Measurements from ENCODE around the gene MAGEA11.
"Not testable (repeated sequence)": the region's sequence is repeated elsewhere in the genome, so short reads cannot be mapped to it uniquely, and the experiment has no call there.

Gene MAGEA11

DNA sequence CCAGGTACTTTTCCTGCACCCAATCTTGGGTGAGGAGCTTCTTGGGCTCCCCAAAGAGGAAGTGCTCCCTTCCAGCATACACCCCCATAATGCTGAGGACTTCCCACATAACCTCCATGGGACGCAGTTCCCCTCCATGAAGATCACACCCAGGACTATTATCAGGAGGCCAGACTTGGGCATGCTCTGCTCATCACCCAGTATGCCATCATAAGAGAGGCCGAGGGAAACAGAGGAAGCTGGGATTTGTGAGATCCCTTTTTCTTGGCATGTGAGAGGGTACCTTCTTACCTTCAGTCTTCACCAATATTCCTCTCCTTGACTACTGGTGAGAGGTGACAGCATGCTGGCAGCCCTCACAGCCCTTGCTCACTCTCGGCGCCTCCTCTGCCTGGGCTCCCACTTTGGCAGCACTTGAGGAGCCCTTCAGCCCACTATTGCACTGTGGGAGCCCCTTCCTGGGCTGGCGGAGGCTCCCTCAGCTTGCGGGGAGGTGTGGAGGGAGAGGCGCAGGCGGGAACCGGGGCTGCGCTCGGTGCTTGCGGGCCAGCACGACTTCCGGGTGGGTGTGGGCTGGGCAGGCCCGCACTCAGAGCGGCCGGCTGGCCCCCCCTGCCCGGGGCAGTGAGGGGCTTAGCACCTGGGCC lies 46.3 kb downstream of the MAGEA11 start:
- TF ChIP-seq Cebpa-rat (IDR thresholded peaks at IDR 0.05), result no peak
- H3K4me3 ChIP-seq, result no peak overlapping the region
- H4K20me1 ChIP-seq, result no peaks in the 10 kb centered on the region
- H3K27ac ChIP-seq, result no peak overlapping the region
- no peaks in the 10 kb centered on the region for H3K36me3 ChIP-seq
- H3K4me2 ChIP-seq, result no peak overlapping the region
- no peaks in the 10 kb centered on the region for H3K27me3 ChIP-seq
- no peaks in the 10 kb centered on the region for H3K4me1 ChIP-seq
- no peak overlapping the region for H3K9ac ChIP-seq
- no peaks in the 10 kb centered on the region for H3K9me3 ChIP-seq

DNA sequence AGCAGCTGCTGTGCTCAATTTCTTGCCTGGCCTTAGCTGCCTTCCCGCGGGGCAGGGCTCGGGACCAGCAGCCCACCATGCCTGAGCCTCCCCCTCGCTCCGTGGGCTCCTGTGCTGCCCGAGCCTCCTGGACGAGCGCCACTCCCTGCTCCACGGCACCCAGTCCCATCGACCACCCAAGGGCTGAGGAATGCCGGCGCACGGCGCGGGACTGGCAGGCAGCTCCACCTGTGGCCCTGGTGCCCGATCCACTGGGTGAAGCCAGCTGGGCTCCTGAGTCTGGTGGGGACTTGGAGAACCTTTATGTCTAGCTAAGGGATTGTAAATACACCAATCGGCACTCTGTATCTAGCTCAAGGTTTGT lies 46.8 kb downstream of the MAGEA11 start:
- not testable (repeated sequence) for H3K27me3 ChIP-seq, H3K9me3 ChIP-seq, H3K4me2 ChIP-seq, H3K36me3 ChIP-seq, H3K9ac ChIP-seq, H4K20me1 ChIP-seq, H3K4me1 ChIP-seq, H3K27ac ChIP-seq, H3K4me3 ChIP-seq

DNA sequence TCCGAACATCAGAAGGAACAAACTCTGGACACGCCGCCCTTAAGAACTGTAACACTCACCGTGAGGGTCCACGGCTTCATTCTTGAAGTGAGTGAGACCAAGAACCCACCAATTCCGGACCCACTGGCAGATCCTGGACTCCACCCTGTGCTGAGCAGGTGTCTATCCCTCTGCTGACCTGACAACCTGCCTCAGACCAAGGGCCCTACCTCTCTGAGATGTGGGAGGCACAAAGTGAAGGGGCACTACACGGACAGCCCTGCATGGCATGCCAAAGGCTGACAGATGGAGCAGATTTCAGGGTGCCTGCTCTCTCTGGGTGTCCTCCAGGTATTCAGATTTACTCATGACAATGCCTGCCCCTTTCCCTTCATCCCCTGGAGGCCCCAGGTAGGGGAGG lies 48.0 kb downstream of the MAGEA11 start:
- TF ChIP-seq Cebpa-rat (IDR thresholded peaks at IDR 0.05), result no peak
- H3K27me3 ChIP-seq, result no peaks in the 10 kb centered on the region
- no peak overlapping the region for H3K9ac ChIP-seq
- H3K27ac ChIP-seq, result no peak overlapping the region
- H3K36me3 ChIP-seq, result no peaks in the 10 kb centered on the region
- H3K4me3 ChIP-seq, result no peak overlapping the region
- no peak overlapping the region for H3K4me2 ChIP-seq
- H3K9me3 ChIP-seq, result no peaks in the 10 kb centered on the region
- H4K20me1 ChIP-seq, result no peaks in the 10 kb centered on the region
- H3K4me1 ChIP-seq, result no peaks in the 10 kb centered on the region

DNA sequence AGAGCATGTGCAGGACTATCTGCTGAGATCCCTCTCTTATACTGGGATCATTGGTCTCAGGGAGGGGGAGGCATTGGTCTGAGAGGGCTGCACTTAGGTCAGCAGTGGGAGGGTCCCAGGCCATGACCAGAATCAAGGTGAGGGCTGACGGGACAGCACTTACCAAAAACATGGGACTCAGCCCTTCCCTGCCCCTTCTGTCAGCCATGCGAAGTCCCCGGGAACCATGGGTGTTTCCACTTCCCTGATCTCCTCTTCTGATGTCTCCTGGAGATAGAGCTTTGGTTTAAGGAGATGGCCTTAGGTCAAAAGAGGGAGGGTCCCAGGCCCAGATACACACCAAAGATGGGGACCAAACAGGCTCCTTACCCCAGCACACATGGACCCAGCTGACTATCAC lies 49.1 kb downstream of the MAGEA11 start:
- H3K27me3 ChIP-seq, result no peaks in the 10 kb centered on the region

DNA sequence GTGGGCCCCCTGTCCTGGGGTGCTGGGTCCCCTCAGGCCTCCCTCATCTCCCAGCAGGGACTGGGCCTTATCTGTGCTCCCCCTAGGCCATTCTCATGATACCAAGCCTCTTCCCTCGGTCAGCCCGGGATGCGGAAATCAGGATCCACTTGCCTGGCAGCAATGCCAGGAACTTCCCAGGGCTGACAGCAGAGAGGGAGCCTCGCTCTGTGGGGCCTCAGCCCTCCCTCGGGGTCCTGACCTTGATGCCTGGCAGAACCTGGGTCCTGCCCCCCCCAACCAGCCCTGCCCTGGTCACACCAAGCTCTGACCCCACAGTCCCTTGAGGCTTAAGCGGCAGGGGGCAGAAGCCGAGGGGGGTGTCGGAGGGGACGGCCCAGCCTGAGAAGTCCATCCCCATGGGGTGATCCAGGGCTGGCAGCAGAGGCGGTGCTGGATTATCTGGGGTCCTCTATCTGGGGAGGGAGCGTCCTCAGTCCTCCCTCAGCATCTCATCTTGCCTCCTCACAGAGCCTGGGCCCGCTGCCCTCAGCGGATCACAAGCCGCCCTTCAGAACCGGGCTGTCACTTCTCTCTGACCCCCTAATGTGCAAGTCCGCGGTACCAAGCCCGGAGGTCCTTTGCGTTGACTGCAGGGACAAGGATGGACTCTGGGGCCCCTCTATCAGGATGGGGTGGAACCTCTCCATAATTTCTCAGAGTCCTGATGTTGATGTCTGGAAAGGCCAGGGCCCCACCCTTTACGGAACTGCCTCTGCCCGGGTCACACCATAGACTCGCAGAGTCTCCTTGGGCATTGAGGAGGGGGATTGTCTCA lies 50.2 kb downstream of the MAGEA11 start:
- H3K4me1 ChIP-seq, H4K20me1 ChIP-seq, H3K4me2 ChIP-seq, H3K27me3 ChIP-seq, H3K27ac ChIP-seq, H3K4me3 ChIP-seq, H3K9ac ChIP-seq, H3K36me3 ChIP-seq, H3K9me3 ChIP-seq: not testable (repeated sequence)

More for the DNA sequence above, 49.1 kb downstream of the MAGEA11 start:
- H4K20me1 ChIP-seq, result no peaks in the 10 kb centered on the region
- H3K27ac ChIP-seq, result no peak overlapping the region
- no peak overlapping the region for H3K4me2 ChIP-seq
- TF ChIP-seq Cebpa-rat (IDR thresholded peaks at IDR 0.05), result no peak
- no peak overlapping the region for H3K9ac ChIP-seq
- no peaks in the 10 kb centered on the region for H3K4me1 ChIP-seq
- H3K36me3 ChIP-seq, result no peaks in the 10 kb centered on the region
- H3K4me3 ChIP-seq, result no peak overlapping the region
- no peaks in the 10 kb centered on the region for H3K9me3 ChIP-seq

DNA sequence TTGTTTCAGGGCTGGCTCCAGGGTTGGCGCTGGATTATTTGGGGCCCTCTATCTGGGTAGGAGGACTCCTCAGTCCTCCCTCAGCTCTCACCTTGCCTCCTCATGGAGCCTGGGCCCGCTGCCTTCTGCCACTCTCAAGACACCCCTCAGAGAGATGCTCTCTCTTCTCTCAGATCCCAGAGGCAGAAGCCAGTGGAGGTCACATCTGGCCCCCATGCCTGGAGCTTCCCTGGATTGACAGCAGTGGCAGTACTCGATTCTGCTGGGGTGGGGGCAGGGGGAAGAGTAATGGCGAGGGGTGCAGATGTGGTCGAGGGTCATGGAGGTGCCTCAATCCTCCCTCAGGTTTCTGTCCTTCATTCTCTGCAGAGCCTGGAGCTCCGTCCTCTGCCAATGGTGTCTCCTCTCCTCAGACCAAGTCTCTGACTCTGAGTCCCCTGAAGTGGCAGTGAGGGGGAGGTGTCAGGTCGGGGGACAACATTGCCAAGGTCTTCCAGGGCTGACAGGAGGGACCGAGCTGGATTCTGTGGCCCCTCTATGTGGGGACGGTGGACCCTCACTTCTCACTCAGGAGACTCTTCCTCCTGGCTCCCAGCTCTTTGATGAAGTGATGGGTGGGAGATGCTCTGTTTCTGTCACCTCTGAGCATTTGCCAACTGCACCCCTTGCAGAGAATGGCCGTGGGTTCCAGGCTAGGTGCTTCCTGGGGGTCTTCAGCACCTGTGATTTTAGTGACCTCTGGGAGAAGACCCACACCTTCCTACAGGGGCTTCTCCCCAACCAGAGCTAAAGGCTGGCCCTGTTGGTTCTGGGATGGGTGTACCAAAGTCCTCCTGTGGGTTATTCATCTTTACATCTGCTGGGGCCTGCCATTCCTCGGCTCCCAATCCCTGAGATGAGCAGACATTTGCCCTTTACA lies 51.1 kb downstream of the MAGEA11 start:
- H3K4me3 ChIP-seq, result no peak overlapping the region
- H3K27ac ChIP-seq, result no peak overlapping the region
- H3K4me2 ChIP-seq, result no peak overlapping the region
- H3K9ac ChIP-seq, result no peak overlapping the region
- no peaks in the 10 kb centered on the region for H3K4me1 ChIP-seq
- no peaks in the 10 kb centered on the region for H3K36me3 ChIP-seq
- H3K27me3 ChIP-seq, result no peaks in the 10 kb centered on the region
- TF ChIP-seq Cebpa-rat (IDR thresholded peaks at IDR 0.05), result no peak
- H4K20me1 ChIP-seq, result no peaks in the 10 kb centered on the region
- no peaks in the 10 kb centered on the region for H3K9me3 ChIP-seq
